HG02759 (cell line): ENCODE data around the gene TMTC2.

Source experiments
- ATAC-seq: cut with Tn5 transposase; IDR thresholded peaks from one replicate; pipeline ENCODE4 v1.9.1; 2021; ENCODE audit warnings: mild to moderate bottlenecking, moderate library complexity; ENCODE audit not compliant: unreplicated experiment

Gene TMTC2

GRCh38 chr12:82873309-82873708 lies 186.6 kb downstream of the TMTC2 start:
- no peak for ATAC-seq

GRCh38 chr12:82873951-82874350 lies 187.2 kb downstream of the TMTC2 start:
- ATAC-seq = no peak

- no peak for ATAC-seq
Measured at GRCh38 chr12:82874945-82875344, 188.2 kb downstream of the TMTC2 start.

- ATAC-seq = no peak
Measured at GRCh38 chr12:82876075-82876474, 189.4 kb downstream of the TMTC2 start.

GRCh38 chr12:82877963-82878362 lies 191.3 kb downstream of the TMTC2 start:
- ATAC-seq = no peak

GRCh38 chr12:82880442-82880901 lies 193.8 kb downstream of the TMTC2 start:
- no peak for ATAC-seq

- no peak for ATAC-seq
Measured at GRCh38 chr12:82883394-82884355, 197.0 kb downstream of the TMTC2 start.

GRCh38 chr12:82886671-82887340 lies 200.1 kb downstream of the TMTC2 start:
- no peak for ATAC-seq

- ATAC-seq = no peak
Measured at GRCh38 chr12:82893896-82894295, 207.2 kb downstream of the TMTC2 start.

- no peak for ATAC-seq
Measured at GRCh38 chr12:82896277-82896676, 209.6 kb downstream of the TMTC2 start.

GRCh38 chr12:82896979-82897378 lies 210.3 kb downstream of the TMTC2 start:
- no peak for ATAC-seq

GRCh38 chr12:82898441-82898840 lies 211.7 kb downstream of the TMTC2 start:
- no peak for ATAC-seq

- no peak for ATAC-seq
Measured at GRCh38 chr12:82904219-82904790, 217.6 kb downstream of the TMTC2 start.

GRCh38 chr12:82910246-82910893 lies 223.7 kb downstream of the TMTC2 start:
- no peak for ATAC-seq

GRCh38 chr12:82912406-82912805 lies 225.7 kb downstream of the TMTC2 start:
- no peak for ATAC-seq

- ATAC-seq = no peak
Measured at GRCh38 chr12:82919388-82920054, 232.8 kb downstream of the TMTC2 start.

- no peak for ATAC-seq
Measured at GRCh38 chr12:82923935-82924334, 237.2 kb downstream of the TMTC2 start.

- no peak for ATAC-seq
Measured at GRCh38 chr12:82926630-82927029, 239.9 kb downstream of the TMTC2 start.

- no peak for ATAC-seq
Measured at GRCh38 chr12:82930301-82930700, 243.6 kb downstream of the TMTC2 start.

GRCh38 chr12:82931349-82932116 lies 244.8 kb downstream of the TMTC2 start:
- ATAC-seq = no peak
